Measurements from ENCODE around the gene SMIM38. TPM values are rescaled to one million over a fixed set of nuclear protein-coding genes. Genes with fewer than 3 reads are reported as not detected.

Gene SMIM38
- total and polyA plus RNA-seq, 2 of the 4 experiments (the other 2 are of a cell fraction): under 0.01 to 0.05 TPM

GRCh38 chr11:69148806-69149205, 6.9 kb upstream of the SMIM38 start:
- ChIA-PET POLR2A (ENCODE audit: unreplicated experiment) (no interaction called here), CTCF (interaction anchor here (0.6 kb wide), 1 partner anchor 377 kb away, joined by 3 read pairs; no protein-coding TSS in a partner anchor)
- no peaks in the 10 kb centered on the region for H3K79me1 ChIP-seq (ENCODE audit: low read depth in 1 of 2, low read length in 2 of 2)
- H2AFZ ChIP-seq (replicated peaks; ENCODE audit: low read length, poor library complexity): no peak overlapping the region
- peaks cover 6% of the 10 kb centered on the region; the same call in 1 of the 2 replicates for H3K9me1 ChIP-seq (ENCODE audit: insufficient read depth, low read length)
- no peak overlapping the region for H3K23ac ChIP-seq (ENCODE audit: low read depth, low read length)
- H3K27me3 ChIP-seq (ENCODE audit: control insufficient read depth, insufficient read depth, low read length): no peaks in the 10 kb centered on the region
- BruUV-seq (replicated peaks): no TSS peak
- no peak overlapping the region for H2BK20ac ChIP-seq (ENCODE audit: low read depth, low read length)
- no peak overlapping the region for H2BK15ac ChIP-seq (ENCODE audit: low read depth, low read length)
- no peak overlapping the region for H2BK120ac ChIP-seq (ENCODE audit: low read depth, low read length)
- no peak overlapping the region for H3K4ac ChIP-seq (ENCODE audit: low read depth, low read length)
- no peak overlapping the region for H2AK5ac ChIP-seq (ENCODE audit: low read depth, low read length)
- H3K9me3 ChIP-seq (ENCODE audit: control insufficient read depth, insufficient read depth, low read length): peaks cover 9% of the 10 kb centered on the region
- no peak for TF ChIP-seq CTCF (conservative IDR thresholded peaks at IDR 0.05; ENCODE audit: low read depth, low read length)
- TF ChIP-seq RCOR1 (IDR thresholded peaks at IDR 0.05; ENCODE audit: insufficient replicate concordance, low read length): no peak
- no peak for TF ChIP-seq SMC3 (IDR thresholded peaks at IDR 0.05; ENCODE audit: low read depth, low read length)
- TF ChIP-seq MAFK (IDR thresholded peaks at IDR 0.05; ENCODE audit: low read depth, low read length): no peak
- TF ChIP-seq RAD21 (IDR thresholded peaks at IDR 0.05; ENCODE audit: low read length): no peak
- no peak for TF ChIP-seq FOS (IDR thresholded peaks at IDR 0.05; ENCODE audit: low read depth, low read length)
- TF ChIP-seq USF2 (IDR thresholded peaks at IDR 0.05; ENCODE audit: low read depth, low read length): no peak
- TF ChIP-seq BHLHE40 (IDR thresholded peaks at IDR 0.05; ENCODE audit: low read depth, low read length): no peak
- TF ChIP-seq CHD1 (IDR thresholded peaks at IDR 0.05; ENCODE audit: low read depth, low read length): no peak
- no peak for TF ChIP-seq POLR2A (IDR thresholded peaks at IDR 0.05; ENCODE audit: low read depth, low read length)
- no peak for TF ChIP-seq NFE2L2 (IDR thresholded peaks at IDR 0.05; ENCODE audit: low read depth, low read length)
- no peak for TF ChIP-seq RFX5 (IDR thresholded peaks at IDR 0.05; ENCODE audit: low read depth, low read length)
- no peak overlapping the region for H3K14ac ChIP-seq (replicated peaks; ENCODE audit: low read depth, low read length)
- H3K4me2 ChIP-seq (ENCODE audit: low read depth, low read length): no peak overlapping the region
- ATAC-seq (ENCODE audit: low read depth) (no peak), DNase-seq (no peak)
- H3K27ac ChIP-seq (ENCODE audit: insufficient read depth, low read length): no peak overlapping the region
- no peak overlapping the region for H4K8ac ChIP-seq (ENCODE audit: low read depth in 2 of 2, low read length in 2 of 2)
- H4K5ac ChIP-seq (ENCODE audit: low read depth, low read length): no peak overlapping the region
- H3K36me3 ChIP-seq (ENCODE audit: control insufficient read depth, insufficient read depth, low read length): no peaks in the 10 kb centered on the region
- H2AK9ac ChIP-seq (replicated peaks; ENCODE audit: low read depth, low read length, poor library complexity): no peak overlapping the region
- dilution Hi-C loops (cut with HindIII; ENCODE audit: low sequenced_read_pairs, unreplicated experiment) (no loop called here), intact Hi-C loops (cut with micrococcal nuclease) (no loop called here), in situ Hi-C loops (cut with MboI; ENCODE audit: low sequenced_read_pairs) (no loop called here)
- no peak overlapping the region for H3K18ac ChIP-seq (ENCODE audit: low read depth, low read length)
- H3K4me1 ChIP-seq (ENCODE audit: control insufficient read depth, insufficient read depth, low read length): peaks cover 14% of the 10 kb centered on the region
- no peaks in the 10 kb centered on the region for H4K20me1 ChIP-seq (ENCODE audit: insufficient read depth, low read length)
- WGBS, 2 experiments (ENCODE audit: extremely low coverage in 2 of 2, insufficient read length in 1 of 2): 82% methylated on average over 2 of the region's 9 CpGs; no CpG with 5 or more reads in 1 of the 2 experiments
- H3K4me3 ChIP-seq (ENCODE audit: insufficient read depth, low read depth, low read length): no peak overlapping the region
- no peak overlapping the region for H2BK5ac ChIP-seq (ENCODE audit: low read depth, low read length, poor library complexity, severe bottlenecking)
- H4K91ac ChIP-seq (ENCODE audit: insufficient read depth, low read depth, low read length): no peak overlapping the region
- H3K56ac ChIP-seq (ENCODE audit: extremely low read depth, insufficient read depth, low read length): no peak overlapping the region
- H3K9ac ChIP-seq (ENCODE audit: low read depth, low read length): no peak overlapping the region

Data from IMR-90 (cell line).